ENCODE measurements around the gene PDE6A.

GRCh38 chr5:149811453-149811852 is 133.1 kb downstream of the PDE6A start:
- TF ChIP-seq, protein P1, sequence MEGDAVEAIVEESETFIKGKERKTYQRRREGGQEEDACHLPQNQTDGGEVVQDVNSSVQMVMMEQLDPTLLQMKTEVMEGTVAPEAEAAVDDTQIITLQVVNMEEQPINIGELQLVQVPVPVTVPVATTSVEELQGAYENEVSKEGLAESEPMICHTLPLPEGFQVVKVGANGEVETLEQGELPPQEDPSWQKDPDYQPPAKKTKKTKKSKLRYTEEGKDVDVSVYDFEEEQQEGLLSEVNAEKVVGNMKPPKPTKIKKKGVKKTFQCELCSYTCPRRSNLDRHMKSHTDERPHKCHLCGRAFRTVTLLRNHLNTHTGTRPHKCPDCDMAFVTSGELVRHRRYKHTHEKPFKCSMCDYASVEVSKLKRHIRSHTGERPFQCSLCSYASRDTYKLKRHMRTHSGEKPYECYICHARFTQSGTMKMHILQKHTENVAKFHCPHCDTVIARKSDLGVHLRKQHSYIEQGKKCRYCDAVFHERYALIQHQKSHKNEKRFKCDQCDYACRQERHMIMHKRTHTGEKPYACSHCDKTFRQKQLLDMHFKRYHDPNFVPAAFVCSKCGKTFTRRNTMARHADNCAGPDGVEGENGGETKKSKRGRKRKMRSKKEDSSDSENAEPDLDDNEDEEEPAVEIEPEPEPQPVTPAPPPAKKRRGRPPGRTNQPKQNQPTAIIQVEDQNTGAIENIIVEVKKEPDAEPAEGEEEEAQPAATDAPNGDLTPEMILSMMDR (IDR thresholded peaks at IDR 0.05; ENCODE audit: low read depth, low read length): no peak
- no peak for TF ChIP-seq POLR2A (IDR thresholded peaks at IDR 0.05; ENCODE audit: extremely low read depth, insufficient read length)
- TF ChIP-seq, protein P2, sequence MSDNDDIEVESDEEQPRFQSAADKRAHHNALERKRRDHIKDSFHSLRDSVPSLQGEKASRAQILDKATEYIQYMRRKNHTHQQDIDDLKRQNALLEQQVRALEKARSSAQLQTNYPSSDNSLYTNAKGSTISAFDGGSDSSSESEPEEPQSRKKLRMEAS (IDR thresholded peaks at IDR 0.05; ENCODE audit: low read depth, low read length): no peak
- TF ChIP-seq MYC (IDR thresholded peaks at IDR 0.05; ENCODE audit: low read depth, low read length): no peak

All from NB4 (cell line).